Effector CD8-positive, alpha-beta T cell (primary cell): ENCODE measurements around the gene FRMD4A.

Source experiments
- DNase-seq: peaks from one replicate; lab custom pipeline; 2025; lab: John Stamatoyannopoulos, UW

FRMD4A gene

DNA sequence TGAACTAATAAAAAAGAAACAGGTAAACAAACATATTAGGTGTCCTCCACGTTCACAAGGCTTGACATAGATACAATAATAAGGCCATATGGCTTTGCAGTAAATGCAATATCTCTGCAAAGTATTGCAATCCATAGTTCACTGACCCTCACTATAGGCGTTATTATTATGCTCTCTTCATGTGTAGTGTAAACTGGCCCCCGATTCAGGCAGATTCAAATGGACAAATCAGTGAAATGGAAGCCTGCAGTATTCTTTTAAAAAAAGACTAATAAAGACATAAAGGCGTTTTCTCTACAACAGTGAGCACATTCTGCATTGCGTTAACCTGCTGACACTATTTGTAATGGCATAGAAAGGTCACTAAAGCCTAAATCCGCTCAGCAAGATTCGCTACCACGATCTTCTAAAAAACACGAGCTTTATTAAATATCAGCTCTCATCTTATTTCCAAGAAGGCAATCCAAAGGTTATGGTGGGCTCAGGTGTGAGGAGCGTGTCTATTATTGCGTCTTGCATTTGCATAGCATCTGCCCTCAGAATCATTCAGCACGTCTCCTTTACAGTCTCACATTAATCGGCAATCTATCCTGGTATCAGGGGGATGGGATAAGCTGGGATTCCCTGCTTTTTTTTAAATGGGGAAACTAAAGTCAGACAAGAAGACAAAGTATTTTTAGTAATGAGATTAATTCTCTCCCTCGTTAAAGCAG, 36.2 kb downstream of the FRMD4A start:
- no peak for DNase-seq

GRCh38 chr10:14293526-14293925, 37.2 kb downstream of the FRMD4A start:
- DNase-seq = no peak

GRCh38 chr10:14291296-14291695, 39.4 kb downstream of the FRMD4A start:
- no peak for DNase-seq

DNA sequence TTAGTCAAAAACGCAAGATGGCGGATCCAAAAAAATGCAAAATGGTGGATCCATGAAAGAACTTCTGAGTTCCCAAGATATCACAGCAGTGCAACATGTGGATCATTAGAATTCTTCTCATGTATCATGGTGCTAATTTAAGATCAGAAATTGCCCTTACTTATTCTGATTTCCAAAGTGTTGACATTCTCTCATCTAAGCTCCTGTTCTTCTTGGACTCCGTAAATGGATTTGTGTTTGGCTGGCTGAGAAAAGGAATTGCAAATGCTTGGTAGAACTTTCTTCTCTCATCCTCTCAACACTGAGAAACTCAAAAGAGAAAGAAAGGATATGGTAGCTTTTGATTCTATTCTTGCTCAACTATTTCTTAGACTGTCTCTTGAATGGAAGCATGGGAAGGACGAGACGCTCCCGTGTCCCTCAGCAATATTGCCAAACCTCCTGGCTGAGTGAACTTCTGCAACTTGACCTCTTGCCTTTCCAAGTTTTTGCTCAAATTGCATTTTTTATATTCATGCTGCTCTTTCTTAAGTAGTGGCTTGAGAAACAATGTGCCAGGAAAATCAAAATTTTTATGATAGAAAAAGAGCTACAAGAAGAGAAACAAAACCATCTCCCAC, 44.7 kb downstream of the FRMD4A start:
- no peak for DNase-seq

- DNase-seq = no peak
Observed at GRCh38 chr10:14282276-14282675, 48.4 kb downstream of the FRMD4A start.

GRCh38 chr10:14278533-14278932, 52.2 kb downstream of the FRMD4A start:
- no peak for DNase-seq

GRCh38 chr10:14276210-14276609, 54.5 kb downstream of the FRMD4A start:
- no peak for DNase-seq

GRCh38 chr10:14271621-14272020, 59.1 kb downstream of the FRMD4A start:
- no peak for DNase-seq

DNA sequence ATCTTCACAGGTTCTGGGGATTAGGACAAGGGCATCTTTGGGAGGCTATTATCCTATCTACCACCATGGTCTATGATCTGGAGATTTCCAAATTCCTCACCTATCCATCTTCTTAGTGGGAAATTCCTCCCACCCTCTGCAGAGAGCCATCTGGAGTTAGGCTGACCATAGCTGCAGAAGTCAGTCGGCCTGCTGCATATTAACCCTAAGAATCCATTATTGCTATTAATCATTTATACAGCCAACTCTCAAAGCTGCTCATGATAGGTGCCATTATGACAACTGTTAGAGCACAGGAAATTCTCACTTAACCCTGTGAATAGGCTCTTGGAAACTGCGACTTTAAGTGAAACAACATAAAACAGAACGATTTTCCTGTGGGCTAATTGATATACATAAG, 60.4 kb downstream of the FRMD4A start:
- DNase-seq = no peak

GRCh38 chr10:14265709-14266108, 65.0 kb downstream of the FRMD4A start:
- no peak for DNase-seq

DNA sequence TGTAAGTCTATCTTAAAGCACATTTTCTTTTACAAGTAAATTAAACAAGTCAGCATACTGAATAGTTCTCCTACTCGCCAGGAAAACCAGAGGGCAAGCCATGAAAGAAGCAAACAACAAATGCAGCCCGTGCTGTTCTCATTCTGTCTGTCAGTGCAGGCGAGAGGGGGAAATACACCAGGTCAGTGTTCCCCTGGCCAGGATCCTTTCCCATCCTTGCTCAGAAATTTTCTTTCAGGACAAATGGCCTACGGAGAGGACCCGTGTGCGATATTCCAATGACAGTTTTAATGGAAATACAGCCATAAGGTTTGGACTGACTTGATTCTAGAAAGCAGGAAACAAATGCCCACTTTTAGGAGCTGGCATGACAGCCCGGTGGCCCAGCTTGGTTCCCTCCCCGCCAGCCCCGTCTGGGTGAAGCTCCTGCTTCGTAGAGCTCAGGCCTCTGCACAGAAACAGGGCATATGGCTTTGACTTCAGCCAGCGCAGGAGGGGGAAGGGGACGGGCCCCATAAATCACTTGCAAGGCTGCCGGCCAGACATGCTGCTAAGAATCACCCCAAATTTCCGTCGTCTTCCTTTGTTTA, 67.8 kb downstream of the FRMD4A start:
- DNase-seq = no peak

- DNase-seq = no peak
Observed at GRCh38 chr10:14261336-14261735, 69.4 kb downstream of the FRMD4A start.

DNA sequence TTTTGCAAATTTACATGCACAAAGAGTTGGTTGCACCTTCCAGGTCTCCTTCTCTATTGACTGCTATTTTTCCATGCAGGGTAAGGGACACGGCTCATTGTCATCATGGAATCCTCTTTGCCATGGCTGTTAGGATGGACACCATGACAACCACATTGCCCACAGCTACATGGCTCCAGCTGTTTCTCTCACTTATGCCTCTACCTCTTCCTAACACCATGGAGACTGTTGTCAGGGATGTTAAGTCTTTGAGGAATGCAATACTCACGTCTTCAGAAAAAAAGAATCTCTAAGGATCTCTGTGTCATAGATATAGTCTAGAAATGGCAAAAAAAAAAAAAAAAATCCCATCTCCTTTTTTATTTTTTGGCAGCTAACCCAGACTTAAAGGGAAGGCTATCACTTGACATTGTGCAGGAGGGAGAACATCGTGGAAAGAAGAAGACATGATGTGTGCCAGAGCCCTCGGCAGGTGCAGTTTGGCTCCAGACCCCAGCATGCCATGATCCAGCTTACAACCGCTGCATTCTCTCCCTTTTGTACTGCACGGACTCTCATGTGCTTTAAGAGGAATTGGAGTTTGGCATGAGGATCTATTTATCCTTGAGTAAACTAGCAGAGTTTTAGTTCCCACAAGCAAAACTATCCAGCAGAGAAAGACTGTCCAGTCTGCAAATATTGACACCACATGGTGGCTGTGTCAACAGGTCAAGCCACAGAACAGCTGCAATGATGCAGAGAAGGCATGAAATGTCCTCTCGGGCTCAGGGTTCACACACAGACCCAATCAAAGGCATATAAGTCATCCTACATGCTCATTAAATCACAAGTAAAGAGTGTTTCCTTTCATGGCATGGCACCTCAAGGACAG, 70.8 kb downstream of the FRMD4A start:
- DNase-seq = no peak

- no peak for DNase-seq
Observed at GRCh38 chr10:14254368-14254767, 76.4 kb downstream of the FRMD4A start.

DNA sequence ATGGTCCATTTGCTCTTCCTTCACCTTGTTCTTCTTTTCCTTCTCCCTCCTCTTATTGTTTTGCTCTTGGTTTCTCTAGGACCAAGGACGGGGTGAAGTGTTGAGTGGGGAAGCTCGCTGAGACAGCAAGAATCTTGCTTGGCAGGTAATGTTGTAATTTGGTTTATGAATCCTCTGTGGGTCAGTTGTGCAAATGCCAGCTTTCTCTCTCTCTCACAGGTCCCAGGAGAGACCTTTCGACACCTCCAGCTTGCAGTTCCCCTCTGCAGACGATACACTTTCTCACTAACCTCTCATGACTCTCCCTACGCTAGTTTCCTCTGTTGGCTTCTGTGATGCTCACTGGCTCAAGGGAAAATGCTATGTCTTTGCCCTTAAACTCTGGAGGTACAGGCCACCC, 77.0 kb downstream of the FRMD4A start:
- DNase-seq = no peak

DNA sequence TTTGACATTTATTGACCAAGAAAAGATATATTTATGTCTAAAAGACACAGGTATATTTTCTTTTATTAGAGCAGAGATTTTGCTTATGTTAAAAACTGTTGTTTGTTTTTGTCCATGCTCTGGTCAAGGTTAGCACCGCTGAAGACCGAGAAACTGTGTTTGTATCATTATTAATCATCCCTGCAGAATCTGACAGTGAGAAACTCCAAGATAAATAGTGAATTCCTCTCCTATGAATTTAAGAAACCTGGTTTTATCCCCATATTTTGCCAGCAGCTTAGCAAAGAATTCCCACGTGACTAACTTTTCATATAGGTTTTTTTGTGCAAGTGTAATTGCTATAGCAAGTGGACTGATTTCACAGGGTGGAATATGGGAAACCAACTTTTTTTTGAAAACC, 77.6 kb downstream of the FRMD4A start:
- no peak for DNase-seq

GRCh38 chr10:14250496-14251076, 80.1 kb downstream of the FRMD4A start:
- no peak for DNase-seq

GRCh38 chr10:14247377-14248116, 83.2 kb downstream of the FRMD4A start:
- no peak for DNase-seq

GRCh38 chr10:14244801-14245211, 85.9 kb downstream of the FRMD4A start:
- DNase-seq = no peak

GRCh38 chr10:14244147-14244546, 86.6 kb downstream of the FRMD4A start:
- DNase-seq = no peak

DNA sequence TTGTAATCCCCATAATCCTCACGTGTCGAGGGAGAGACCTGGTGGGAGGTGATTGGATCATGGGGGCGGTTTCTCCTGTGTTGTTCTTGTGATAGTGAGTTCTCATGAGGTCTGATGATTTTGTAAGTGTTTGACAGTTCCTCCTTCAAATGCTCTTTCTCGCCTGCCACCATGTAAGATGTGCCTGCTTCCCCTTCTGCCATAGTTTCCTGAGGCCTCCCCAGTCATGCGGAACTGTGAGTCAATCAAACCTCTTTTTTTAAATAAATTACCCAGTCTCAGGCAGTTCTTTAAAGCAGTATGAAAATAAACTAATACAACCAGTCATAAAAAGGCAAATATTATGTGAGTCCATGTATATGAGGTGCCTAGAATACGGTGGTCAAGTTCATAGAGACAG, 87.5 kb downstream of the FRMD4A start:
- no peak for DNase-seq
